ENCODE data around the gene SLX9. TPM values are rescaled to one million over a fixed set of nuclear protein-coding genes. Genes with fewer than 3 reads are reported as not detected.

SLX9 gene
- polyA plus RNA-seq, 1 of the 3 experiments (the other 2 are of a cell fraction) = 42.9 TPM

DNA sequence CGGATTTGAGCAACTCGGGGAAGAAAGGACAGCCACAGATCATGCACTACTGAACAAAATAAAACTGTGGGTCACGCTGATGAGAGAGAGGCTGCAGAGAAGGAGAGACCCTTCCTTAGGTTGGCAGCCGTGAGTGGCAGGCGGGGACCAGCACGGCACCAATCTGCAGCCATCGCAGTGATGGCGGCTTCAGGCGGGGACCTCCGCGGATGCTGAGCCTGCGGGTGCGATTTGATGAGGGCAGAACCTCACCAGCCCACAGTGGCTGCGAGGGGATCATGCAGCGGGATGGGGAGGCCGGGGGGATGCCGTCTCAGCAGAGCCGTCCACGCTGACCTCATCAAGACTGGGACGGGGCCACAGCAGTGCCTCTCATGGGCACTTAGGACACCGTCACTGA is 30.9 kb upstream of the SLX9 start:
- no peak overlapping the region for H3K4me2 ChIP-seq
- peaks cover 5 to 17% of the 10 kb centered on the region in 2 experiments; a peak in 2 of 4 replicates for H3K4me1 ChIP-seq (ENCODE audit: control insufficient read depth in 1 of 2, insufficient read depth in 2 of 2, low read depth in 1 of 2, low read length in 1 of 2)
- ChIA-PET CTCF (interaction anchor here (1.4 to 2.3 kb wide), 2 partner anchors 15 to 116 kb away, joined by 3 to 6 read pairs; no protein-coding TSS in a partner anchor), POLR2A (no interaction called here)
- no peaks in the 10 kb centered on the region for H3K79me2 ChIP-seq (ENCODE audit: insufficient read depth)
- H3K27me3 ChIP-seq (ENCODE audit: insufficient read depth) = no peaks in the 10 kb centered on the region; the same call in 1 of the 2 replicates
- 92% methylated on average over 9 of the region's 21 CpGs for WGBS (ENCODE audit: low lambda C conversion rate)
- no peak for DNase-seq
- H3F3A ChIP-seq (replicated peaks; ENCODE audit: insufficient read depth) = no peaks in the 10 kb centered on the region
- no peak for TF ChIP-seq MXI1 (IDR thresholded peaks at IDR 0.05; ENCODE audit: low read depth, low read length)
- no peak for TF ChIP-seq YY1 (IDR thresholded peaks at IDR 0.05; ENCODE audit: low read depth)
- TF ChIP-seq NFIC (IDR thresholded peaks at IDR 0.05; ENCODE audit: borderline replicate concordance) = no peak
- TF ChIP-seq RCOR1 (IDR thresholded peaks at IDR 0.05; ENCODE audit: low read length) = no peak
- TF ChIP-seq ELF1 (IDR thresholded peaks at IDR 0.05) = no peak
- TF ChIP-seq POLR2AphosphoS5 (IDR thresholded peaks at IDR 0.05; ENCODE audit: low read depth, low read length) = no peak
- TF ChIP-seq, protein P1, sequence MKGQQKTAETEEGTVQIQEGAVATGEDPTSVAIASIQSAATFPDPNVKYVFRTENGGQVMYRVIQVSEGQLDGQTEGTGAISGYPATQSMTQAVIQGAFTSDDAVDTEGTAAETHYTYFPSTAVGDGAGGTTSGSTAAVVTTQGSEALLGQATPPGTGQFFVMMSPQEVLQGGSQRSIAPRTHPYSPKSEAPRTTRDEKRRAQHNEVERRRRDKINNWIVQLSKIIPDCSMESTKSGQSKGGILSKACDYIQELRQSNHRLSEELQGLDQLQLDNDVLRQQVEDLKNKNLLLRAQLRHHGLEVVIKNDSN (IDR thresholded peaks at IDR 0.05; ENCODE audit: borderline replicate concordance, low read depth) = no peak
- TF ChIP-seq RXRA (IDR thresholded peaks at IDR 0.05; ENCODE audit: borderline replicate concordance, low read depth) = no peak
- TF ChIP-seq USF2 (IDR thresholded peaks at IDR 0.05; ENCODE audit: borderline replicate concordance, low read depth, low read length) = no peak
- TF ChIP-seq TAF1 (IDR thresholded peaks at IDR 0.05; ENCODE audit: borderline replicate concordance, low read depth, low read length) = no peak
- TF ChIP-seq CHD2 (IDR thresholded peaks at IDR 0.05; ENCODE audit: low read length, partially characterized antibody) = no peak
- TF ChIP-seq, protein P2, sequence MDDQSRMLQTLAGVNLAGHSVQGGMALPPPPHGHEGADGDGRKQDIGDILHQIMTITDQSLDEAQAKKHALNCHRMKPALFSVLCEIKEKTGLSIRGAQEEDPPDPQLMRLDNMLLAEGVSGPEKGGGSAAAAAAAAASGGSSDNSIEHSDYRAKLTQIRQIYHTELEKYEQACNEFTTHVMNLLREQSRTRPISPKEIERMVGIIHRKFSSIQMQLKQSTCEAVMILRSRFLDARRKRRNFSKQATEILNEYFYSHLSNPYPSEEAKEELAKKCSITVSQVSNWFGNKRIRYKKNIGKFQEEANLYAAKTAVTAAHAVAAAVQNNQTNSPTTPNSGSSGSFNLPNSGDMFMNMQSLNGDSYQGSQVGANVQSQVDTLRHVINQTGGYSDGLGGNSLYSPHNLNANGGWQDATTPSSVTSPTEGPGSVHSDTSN (IDR thresholded peaks at IDR 0.05) = no peak
- no peak for TF ChIP-seq FOSL2 (IDR thresholded peaks at IDR 0.05; ENCODE audit: borderline replicate concordance, low read depth)
- TF ChIP-seq, protein P3, sequence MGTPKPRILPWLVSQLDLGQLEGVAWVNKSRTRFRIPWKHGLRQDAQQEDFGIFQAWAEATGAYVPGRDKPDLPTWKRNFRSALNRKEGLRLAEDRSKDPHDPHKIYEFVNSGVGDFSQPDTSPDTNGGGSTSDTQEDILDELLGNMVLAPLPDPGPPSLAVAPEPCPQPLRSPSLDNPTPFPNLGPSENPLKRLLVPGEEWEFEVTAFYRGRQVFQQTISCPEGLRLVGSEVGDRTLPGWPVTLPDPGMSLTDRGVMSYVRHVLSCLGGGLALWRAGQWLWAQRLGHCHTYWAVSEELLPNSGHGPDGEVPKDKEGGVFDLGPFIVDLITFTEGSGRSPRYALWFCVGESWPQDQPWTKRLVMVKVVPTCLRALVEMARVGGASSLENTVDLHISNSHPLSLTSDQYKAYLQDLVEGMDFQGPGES (IDR thresholded peaks at IDR 0.05; ENCODE audit: low read depth, low read length) = no peak
- TF ChIP-seq, protein P4, sequence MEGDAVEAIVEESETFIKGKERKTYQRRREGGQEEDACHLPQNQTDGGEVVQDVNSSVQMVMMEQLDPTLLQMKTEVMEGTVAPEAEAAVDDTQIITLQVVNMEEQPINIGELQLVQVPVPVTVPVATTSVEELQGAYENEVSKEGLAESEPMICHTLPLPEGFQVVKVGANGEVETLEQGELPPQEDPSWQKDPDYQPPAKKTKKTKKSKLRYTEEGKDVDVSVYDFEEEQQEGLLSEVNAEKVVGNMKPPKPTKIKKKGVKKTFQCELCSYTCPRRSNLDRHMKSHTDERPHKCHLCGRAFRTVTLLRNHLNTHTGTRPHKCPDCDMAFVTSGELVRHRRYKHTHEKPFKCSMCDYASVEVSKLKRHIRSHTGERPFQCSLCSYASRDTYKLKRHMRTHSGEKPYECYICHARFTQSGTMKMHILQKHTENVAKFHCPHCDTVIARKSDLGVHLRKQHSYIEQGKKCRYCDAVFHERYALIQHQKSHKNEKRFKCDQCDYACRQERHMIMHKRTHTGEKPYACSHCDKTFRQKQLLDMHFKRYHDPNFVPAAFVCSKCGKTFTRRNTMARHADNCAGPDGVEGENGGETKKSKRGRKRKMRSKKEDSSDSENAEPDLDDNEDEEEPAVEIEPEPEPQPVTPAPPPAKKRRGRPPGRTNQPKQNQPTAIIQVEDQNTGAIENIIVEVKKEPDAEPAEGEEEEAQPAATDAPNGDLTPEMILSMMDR (IDR thresholded peaks at IDR 0.05) = no peak
- no peaks in the 10 kb centered on the region for H4K20me1 ChIP-seq (ENCODE audit: insufficient read depth)
- no peaks in the 10 kb centered on the region for H3K9me3 ChIP-seq
- no peak overlapping the region for H2AFZ ChIP-seq (ENCODE audit: low read depth)
- no peaks in the 10 kb centered on the region for H3K36me3 ChIP-seq (replicated peaks in 1 of 2; ENCODE audit: control insufficient read depth in 1 of 2, insufficient read depth in 2 of 2, low read length in 1 of 2)
- H3K27ac ChIP-seq (ENCODE audit: low read depth in 2 of 2, low read length in 1 of 2) = no peak overlapping the region
- H3K9me2 ChIP-seq = no peaks in the 10 kb centered on the region
- H3K4me3 ChIP-seq (ENCODE audit: low read depth in 2 of 2, low read length in 1 of 2) = no peak overlapping the region
- H3K9ac ChIP-seq = no peak overlapping the region

Measured in SK-N-SH (cell line).